IPS DF 4.7 (cell line): ENCODE results near the gene PP2D1.
"Not testable (repeated sequence)": the region's sequence is repeated elsewhere in the genome, so short reads cannot be mapped to it uniquely, and the experiment has no call there.

Experiments
- DNase-seq: peaks from one replicate; pipeline ENCODE4 v3.0.0-alpha.2; 2013; ENCODE audit warnings: low spot score; ENCODE audit errors: extremely low read depth

PP2D1 gene

GRCh38 chr3:20012164-20012563, at the start of gene PP2D1:
PP2D1 (minus strand) TSS chr3:20012264; CDS start chr3:20012072, 192 bp downstream.
- DNase-seq = no peak

- no peak for DNase-seq
Observed at GRCh38 chr3:20060974-20061685, 49.1 kb upstream of the PP2D1 start.

DNA sequence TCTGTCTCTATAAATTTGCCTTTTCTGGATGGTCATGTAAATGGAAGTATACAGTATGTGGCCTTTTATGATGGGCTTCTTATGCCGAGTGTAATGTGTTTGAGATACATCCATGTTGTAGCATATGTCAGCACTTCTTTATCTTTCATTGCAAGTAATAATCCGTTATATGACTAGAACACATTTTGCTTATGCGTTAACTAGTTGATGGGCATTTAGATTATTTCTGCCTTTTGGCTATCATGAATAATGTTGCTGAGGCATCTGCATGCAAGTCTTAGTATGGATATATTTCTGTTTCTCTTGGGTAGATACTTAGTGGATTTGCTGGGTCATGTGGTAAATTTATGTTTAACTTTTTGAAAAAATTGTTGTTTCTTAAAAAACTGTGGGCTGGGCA, 47.9 kb upstream of the PP2D1 start:
- no peak for DNase-seq

DNA sequence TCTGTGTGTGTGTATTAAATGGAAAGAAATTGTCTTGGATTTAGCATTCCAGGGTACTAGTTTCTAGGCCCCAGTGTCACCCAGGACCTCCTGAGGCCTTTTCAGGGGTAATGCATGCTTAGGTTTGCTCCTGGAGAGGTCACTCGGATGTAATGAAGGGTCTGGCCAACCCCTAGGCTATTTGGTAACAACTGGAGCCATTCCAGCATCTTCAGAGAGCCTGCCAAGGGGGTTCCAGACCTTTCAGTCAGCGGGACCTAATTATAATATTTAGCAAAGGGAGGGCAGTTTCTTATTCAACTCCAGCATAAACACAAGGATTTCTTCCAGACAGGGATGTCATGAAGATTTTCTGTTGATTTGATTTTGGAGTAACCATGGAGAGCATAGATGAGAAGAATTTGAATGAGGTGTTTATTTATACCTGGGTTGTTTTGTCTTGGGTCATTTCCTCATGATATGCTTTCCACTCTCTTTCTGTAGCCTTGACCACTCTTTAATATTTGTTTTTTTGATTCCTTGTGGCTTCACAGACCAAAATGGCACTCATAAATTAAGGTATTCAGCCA, 45.6 kb upstream of the PP2D1 start:
- DNase-seq = no peak

- no peak for DNase-seq
Observed at GRCh38 chr3:20056725-20057611, 44.9 kb upstream of the PP2D1 start.

DNA sequence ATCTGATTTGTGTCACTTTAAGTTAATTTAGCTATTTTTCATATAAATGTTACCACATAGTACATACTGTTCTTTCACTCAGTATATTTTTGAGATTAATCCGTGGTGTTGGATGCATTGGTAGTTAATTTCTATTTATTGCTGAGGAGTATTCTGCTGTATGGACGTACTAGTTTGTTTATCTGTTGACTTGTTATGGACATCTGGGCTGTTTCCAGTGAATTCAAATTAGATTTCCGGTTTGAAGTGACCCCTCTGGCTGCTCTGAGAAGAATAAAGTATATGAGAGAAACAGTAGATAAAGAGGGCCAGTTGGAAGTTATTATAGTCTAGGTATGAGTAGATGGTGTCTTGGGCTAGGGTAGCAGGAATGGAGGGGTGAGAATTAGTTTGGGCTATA, 43.8 kb upstream of the PP2D1 start:
- DNase-seq = no peak

- no peak for DNase-seq
Observed at GRCh38 chr3:20055020-20055775, 43.1 kb upstream of the PP2D1 start.

GRCh38 chr3:20054549-20054987, 42.5 kb upstream of the PP2D1 start:
- no peak for DNase-seq

GRCh38 chr3:20052851-20053250, 40.8 kb upstream of the PP2D1 start:
- no peak for DNase-seq

- DNase-seq = no peak
Observed at GRCh38 chr3:20051123-20051806, 39.2 kb upstream of the PP2D1 start.

- no peak for DNase-seq
Observed at GRCh38 chr3:20047976-20048883, 36.2 kb upstream of the PP2D1 start.

GRCh38 chr3:20047341-20047779, 35.3 kb upstream of the PP2D1 start:
- no peak for DNase-seq

DNA sequence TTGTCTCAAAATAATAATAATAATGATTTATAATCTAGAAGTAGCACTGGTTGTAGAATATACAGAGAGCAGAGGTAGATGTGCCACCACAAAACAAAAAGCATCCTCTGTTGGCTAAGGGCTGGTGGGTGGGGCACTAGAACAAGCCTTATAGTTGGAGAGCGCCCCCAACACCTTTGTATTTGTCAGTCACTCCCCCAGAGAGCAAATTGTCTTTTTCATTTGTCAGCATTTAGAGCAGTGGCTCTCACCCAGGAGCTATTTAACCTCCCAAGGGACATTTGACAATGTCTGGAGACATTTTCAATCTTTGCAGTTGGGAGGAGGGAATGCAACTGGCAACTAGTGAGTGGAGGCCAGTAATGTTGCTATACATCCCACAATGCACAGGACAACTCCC, 34.5 kb upstream of the PP2D1 start:
- no peak for DNase-seq

DNA sequence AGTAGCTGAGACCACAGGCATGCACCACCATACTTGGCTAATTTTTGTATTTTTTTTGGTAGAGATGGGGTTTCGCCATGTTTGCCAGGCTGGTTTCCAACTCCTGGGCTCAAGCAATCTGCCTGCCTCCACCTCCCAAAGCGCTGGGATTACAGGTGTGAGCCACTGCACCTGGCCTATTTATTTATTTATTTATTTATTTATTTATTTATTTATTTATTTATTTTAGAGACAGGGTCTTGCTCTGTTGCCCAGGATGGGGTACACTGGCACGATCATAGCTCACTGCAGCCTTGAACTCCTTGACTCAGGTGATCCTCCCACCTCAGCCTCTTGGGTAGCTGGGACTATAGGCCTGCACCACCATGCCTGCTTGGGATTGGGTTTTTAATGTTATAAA, 33.1 kb upstream of the PP2D1 start:
- DNase-seq = not testable (repeated sequence)

DNA sequence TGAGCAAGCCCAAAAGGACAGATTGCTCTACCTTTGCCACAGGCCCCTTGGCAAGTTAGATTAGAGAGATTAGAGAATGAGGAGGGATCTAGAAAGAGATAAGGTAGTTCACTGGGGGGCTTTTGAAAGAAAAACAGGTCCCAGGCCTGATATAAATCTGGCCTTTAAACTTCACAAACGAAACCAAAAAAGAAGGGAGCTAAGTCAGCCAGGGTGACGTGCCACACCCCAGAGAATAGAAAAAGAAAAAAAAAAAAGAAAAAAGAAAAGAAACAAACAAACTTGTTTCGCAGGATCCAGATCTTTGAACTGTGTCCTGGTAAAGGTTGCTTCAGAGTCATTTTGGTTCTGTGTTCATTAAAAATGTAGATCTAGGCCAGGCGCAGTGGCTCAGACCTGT, 31.8 kb upstream of the PP2D1 start:
- DNase-seq = no peak

GRCh38 chr3:20043396-20043795, 31.3 kb upstream of the PP2D1 start:
- DNase-seq = no peak

DNA sequence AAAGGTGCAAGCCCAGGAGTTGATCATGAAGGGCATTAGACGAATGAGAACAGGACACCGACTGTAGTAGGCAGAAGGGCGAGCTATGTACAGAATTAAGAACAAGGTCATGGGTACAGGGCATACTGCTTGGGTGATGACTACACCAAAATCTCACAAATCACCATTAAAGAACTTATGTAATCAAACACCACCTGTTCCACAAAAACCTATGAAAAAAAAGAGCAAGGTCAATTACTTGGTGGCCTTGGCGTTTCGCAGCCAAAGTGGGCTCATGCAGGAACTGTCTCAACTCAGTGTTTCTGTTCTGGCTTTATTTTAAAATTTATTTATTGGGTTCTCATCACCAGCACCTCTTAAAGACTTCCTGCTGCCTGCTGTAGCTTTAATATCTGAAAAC, 30.3 kb upstream of the PP2D1 start:
- DNase-seq = no peak

DNA sequence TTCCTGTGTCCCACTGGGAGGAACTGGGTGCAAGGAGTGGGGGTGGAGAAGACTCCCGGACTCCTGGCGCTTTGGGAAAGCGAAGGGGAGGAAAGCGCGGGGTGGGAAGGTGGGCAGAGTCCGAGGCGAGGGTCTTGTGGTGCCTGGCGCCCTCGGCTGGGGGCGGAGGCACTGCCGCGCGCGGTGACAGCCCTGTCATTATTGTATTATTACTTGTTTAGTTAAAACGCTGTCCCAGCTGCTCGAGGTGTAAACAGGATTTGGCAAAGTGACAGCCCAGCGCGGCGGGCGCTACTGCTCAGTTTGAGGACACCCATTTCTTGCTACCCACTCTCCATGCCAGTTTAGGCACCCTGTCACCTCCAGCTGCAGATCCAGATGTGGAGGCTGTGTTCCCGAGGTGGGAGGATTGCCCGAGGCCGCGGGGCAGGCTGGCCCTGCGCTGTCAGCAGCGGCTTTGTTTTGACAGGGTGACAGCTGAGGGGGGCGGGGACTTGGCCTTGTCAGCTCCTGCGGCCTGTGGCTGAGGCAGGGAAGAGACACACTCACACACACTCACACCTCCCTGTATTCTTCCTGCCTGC, 29.2 kb upstream of the PP2D1 start:
- DNase-seq = no peak

DNA sequence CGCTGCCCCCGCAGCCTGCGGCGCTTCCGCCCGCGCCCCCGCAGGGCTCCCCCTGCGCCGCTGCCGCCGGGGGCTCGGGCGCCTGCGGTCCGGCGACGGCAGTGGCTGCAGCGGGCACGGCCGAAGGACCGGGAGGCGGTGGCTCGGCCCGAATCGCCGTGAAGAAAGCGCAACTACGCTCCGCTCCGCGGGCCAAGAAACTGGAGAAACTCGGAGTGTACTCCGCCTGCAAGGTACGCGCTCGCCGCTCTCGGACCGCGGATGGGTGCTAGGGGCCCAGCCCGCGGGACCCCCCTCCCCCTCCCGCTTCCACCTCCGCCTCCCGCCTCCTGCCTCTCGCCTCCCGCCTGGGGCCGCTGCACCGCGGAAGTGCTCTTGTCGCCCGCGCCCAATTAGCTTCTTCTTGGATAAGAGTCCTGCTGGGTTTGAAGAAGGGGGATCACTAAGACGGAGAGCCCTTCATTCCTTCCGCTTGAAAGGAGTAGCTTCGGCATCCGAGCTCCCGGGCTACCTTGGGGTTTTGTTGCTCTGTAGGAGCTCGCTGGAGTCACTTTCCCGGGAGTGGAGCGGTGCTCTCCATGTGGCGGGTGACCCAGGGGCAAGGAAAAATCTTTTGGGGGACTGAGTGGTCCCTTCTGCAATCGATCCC, 28.6 kb upstream of the PP2D1 start:
- no peak for DNase-seq
